ENCODE data around the gene CCHCR1.

CCHCR1 gene

GRCh38 chr6:31180500-31180899 lies 22.9 kb upstream of the CCHCR1 start:
- Histone ChIP-seq H3K4me3 (replicated peaks; ENCODE audit: insufficient read depth, low read length) (no peak overlapping the region), H3K27me3 (ENCODE audit: insufficient read depth, poor library complexity, severe bottlenecking) (no peaks in the 10 kb centered on the region), H3K27ac (replicated peaks) (no peak overlapping the region)
- no peak for DNase-seq (ENCODE audit: low read depth in 1 of 2, low spot score in 1 of 2)
- TF ChIP-seq SPI1 (IDR thresholded peaks at IDR 0.05; ENCODE audit: borderline replicate concordance, low read depth) (no peak), POLR2AphosphoS5 (IDR thresholded peaks at IDR 0.05; ENCODE audit: low read depth) (no peak), GABPA (IDR thresholded peaks at IDR 0.05; ENCODE audit: low read depth) (no peak), CTCF (IDR thresholded peaks at IDR 0.05; ENCODE audit: insufficient read depth, low read length) (no peak), REST (IDR thresholded peaks at IDR 0.05; ENCODE audit: insufficient replicate concordance, low read depth) (no peak)

GRCh38 chr6:31179896-31180295 lies 22.3 kb upstream of the CCHCR1 start:
- Histone ChIP-seq H3K27ac (replicated peaks) (no peak overlapping the region), H3K27me3 (ENCODE audit: insufficient read depth, poor library complexity, severe bottlenecking) (no peaks in the 10 kb centered on the region), H3K4me3 (replicated peaks; ENCODE audit: insufficient read depth, low read length) (no peak overlapping the region)
- no peak for TF ChIP-seq SPI1 (IDR thresholded peaks at IDR 0.05; ENCODE audit: borderline replicate concordance, low read depth)
- no peak for TF ChIP-seq CTCF (IDR thresholded peaks at IDR 0.05; ENCODE audit: insufficient read depth, low read length)
- no peak for TF ChIP-seq POLR2AphosphoS5 (IDR thresholded peaks at IDR 0.05; ENCODE audit: low read depth)
- DNase-seq (ENCODE audit: low read depth in 1 of 2, low spot score in 1 of 2), result no peak

GRCh38 chr6:31179042-31179386 lies 21.4 kb upstream of the CCHCR1 start:
- TF ChIP-seq CTCF (IDR thresholded peaks at IDR 0.05; ENCODE audit: insufficient read depth, low read length) (no peak), GABPA (IDR thresholded peaks at IDR 0.05; ENCODE audit: low read depth) (no peak), SPI1 (IDR thresholded peaks at IDR 0.05; ENCODE audit: borderline replicate concordance, low read depth) (no peak), POLR2AphosphoS5 (IDR thresholded peaks at IDR 0.05; ENCODE audit: low read depth) (no peak), REST (IDR thresholded peaks at IDR 0.05; ENCODE audit: insufficient replicate concordance, low read depth) (no peak)
- Histone ChIP-seq H3K4me3 (replicated peaks; ENCODE audit: insufficient read depth, low read length) (no peak overlapping the region), H3K27ac (replicated peaks) (no peak overlapping the region), H3K27me3 (ENCODE audit: insufficient read depth, poor library complexity, severe bottlenecking) (no peaks in the 10 kb centered on the region)
- no peak for DNase-seq (ENCODE audit: low read depth in 1 of 2, low spot score in 1 of 2)
